GM06990 (cell line): Measurements from ENCODE around the gene CMTM2.

Experiments
- DNase-seq: peaks from one replicate; pipeline ENCODE4 v3.0.0-alpha.2; 2011; ENCODE audit not compliant: insufficient read length; ENCODE audit errors: extremely low read depth
- H3K27me3 ChIP-seq: replicated peaks from 2 replicates; pipeline ENCODE4 v1.6.0; 2011; ENCODE audit warnings: low read length; ENCODE audit not compliant: control insufficient read depth, insufficient read depth
- H3K36me3 ChIP-seq: 2 replicates; pipeline ENCODE4 v1.5.1; 2011; ENCODE audit warnings: low read length; ENCODE audit not compliant: control insufficient read depth, insufficient read depth
- H3K4me3 ChIP-seq: replicated peaks from 2 replicates; pipeline ENCODE4 v1.5.1; 2011; ENCODE audit warnings: low read depth, mild to moderate bottlenecking, control low read depth, low read length
- TF ChIP-seq, protein P1 (sequence below): IDR thresholded peaks from 2 replicates; pipeline ENCODE4 v1.5.1; 2011; ENCODE audit warnings: low read length, control low read depth, mild to moderate bottlenecking, inconsistent platforms; ENCODE audit not compliant: insufficient read depth, poor library complexity, severe bottlenecking

Gene CMTM2

DNA sequence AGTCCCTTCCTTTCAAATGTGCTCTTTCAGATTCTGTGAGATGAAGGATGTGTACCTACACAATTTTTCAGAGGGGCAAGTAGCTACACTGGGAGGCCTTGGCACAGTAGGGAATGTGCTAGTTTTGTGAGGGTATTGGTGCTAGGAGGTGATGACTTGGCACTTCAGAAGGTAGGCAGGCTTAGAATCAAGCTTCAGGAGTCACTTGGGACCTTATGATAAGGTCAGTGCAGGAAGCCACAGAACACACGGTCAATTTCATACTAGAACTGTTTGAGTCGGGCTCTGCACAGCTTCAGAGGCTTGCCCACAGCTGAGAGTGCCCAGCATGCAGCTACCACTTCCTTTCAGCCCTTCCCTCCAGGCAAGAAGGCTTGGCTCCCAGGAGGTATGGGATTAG, 6.9 kb upstream of the CMTM2 start:
- no peak overlapping the region for H3K4me3 ChIP-seq
- no peaks in the 10 kb centered on the region for H3K36me3 ChIP-seq
- TF ChIP-seq, protein P1, sequence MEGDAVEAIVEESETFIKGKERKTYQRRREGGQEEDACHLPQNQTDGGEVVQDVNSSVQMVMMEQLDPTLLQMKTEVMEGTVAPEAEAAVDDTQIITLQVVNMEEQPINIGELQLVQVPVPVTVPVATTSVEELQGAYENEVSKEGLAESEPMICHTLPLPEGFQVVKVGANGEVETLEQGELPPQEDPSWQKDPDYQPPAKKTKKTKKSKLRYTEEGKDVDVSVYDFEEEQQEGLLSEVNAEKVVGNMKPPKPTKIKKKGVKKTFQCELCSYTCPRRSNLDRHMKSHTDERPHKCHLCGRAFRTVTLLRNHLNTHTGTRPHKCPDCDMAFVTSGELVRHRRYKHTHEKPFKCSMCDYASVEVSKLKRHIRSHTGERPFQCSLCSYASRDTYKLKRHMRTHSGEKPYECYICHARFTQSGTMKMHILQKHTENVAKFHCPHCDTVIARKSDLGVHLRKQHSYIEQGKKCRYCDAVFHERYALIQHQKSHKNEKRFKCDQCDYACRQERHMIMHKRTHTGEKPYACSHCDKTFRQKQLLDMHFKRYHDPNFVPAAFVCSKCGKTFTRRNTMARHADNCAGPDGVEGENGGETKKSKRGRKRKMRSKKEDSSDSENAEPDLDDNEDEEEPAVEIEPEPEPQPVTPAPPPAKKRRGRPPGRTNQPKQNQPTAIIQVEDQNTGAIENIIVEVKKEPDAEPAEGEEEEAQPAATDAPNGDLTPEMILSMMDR, result no peak
- H3K27me3 ChIP-seq, result no peaks in the 10 kb centered on the region
- no peak for DNase-seq

DNA sequence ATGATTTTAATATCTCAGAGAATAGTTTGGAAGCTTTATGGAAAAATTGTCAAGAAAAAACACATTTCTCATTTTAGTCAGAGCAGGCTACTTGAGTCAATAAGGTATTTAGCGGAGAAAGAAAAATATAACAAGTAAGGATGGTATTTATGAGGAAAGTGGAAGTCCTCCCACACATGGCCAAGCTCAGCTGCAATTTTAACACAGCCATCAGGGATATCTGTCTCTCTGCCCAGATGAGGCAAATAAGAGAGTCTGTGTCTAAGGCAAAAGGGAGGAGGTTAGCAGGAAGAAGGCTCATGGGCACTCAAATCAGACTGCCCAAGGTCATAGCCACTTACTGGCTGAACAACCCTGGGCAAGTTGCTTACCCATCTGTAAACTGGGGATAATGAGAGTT, 5.2 kb upstream of the CMTM2 start:
- no peak for DNase-seq
- Histone ChIP-seq H3K4me3 (no peak overlapping the region), H3K27me3 (no peaks in the 10 kb centered on the region; the same call in 1 of the 2 replicates), H3K36me3 (no peaks in the 10 kb centered on the region)
- TF ChIP-seq, protein P1, result no peak

DNA sequence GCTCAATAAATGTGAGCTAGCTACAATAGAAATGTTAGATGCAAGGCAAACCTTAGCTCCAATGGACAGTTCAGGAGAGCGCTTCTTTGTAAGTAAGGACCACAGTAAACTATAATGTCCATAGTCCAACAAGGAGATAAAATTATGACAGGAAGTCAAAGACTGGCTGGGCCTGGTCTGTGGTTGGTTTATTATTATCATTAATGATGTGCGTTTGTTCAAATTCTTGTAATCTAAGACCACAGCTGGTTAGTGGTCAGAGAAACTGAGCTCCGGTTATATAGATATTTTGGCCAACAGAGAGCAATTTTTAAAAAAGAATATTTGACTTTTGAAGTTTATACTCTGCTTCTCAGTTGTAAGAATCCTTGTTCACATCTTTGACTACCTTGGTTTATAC, 4.7 kb upstream of the CMTM2 start:
- DNase-seq, result no peak
- TF ChIP-seq, protein P1, result no peak
- Histone ChIP-seq H3K36me3 (no peaks in the 10 kb centered on the region), H3K27me3 (no peaks in the 10 kb centered on the region; the same call in 1 of the 2 replicates), H3K4me3 (no peak overlapping the region)

DNA sequence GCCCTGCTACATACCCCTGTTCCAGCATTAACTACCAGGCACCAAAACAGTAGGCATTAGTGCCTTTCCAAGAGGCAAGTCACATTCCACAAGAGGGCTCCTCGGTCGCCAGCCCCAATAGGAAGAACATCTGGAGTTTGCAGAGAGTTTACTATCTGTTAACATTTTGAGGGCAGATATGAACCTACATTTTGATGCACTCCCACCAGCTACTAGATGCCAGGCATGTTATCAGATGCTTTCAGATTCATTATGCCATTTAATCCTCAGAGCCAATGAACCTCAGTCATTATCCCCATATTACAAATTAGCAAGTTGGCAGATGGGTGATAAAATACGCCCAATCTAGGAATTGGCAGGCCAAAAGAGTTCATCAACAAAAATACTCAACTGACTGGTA, 4.2 kb upstream of the CMTM2 start:
- no peaks in the 10 kb centered on the region; the same call in 1 of the 2 replicates for H3K27me3 ChIP-seq
- no peaks in the 10 kb centered on the region for H3K36me3 ChIP-seq
- no peak overlapping the region for H3K4me3 ChIP-seq
- DNase-seq, result no peak
- TF ChIP-seq, protein P1, result no peak

DNA sequence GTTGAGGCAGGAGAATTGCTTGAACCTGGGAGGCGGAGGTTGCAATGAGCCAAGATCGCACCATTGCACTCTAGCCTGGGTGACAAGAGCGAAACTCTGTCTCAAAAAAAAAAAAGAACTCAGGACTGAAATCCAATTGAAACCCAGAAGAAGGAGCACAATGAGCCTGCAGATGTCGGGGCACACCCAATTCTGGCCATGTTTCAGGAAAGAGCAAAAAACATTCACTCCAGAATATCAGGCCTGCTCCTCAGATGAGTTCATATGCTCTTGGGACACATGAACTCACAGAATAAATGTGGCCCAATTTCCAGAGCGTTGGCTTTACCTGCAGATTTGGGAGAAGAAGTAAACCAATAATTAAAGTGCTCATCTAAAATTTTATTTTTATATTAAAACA, 3.0 kb upstream of the CMTM2 start:
- TF ChIP-seq, protein P1, result no peak
- DNase-seq, result no peak
- H3K36me3 ChIP-seq, result no peaks in the 10 kb centered on the region
- no peaks in the 10 kb centered on the region; the same call in 1 of the 2 replicates for H3K27me3 ChIP-seq
- no peak overlapping the region for H3K4me3 ChIP-seq

DNA sequence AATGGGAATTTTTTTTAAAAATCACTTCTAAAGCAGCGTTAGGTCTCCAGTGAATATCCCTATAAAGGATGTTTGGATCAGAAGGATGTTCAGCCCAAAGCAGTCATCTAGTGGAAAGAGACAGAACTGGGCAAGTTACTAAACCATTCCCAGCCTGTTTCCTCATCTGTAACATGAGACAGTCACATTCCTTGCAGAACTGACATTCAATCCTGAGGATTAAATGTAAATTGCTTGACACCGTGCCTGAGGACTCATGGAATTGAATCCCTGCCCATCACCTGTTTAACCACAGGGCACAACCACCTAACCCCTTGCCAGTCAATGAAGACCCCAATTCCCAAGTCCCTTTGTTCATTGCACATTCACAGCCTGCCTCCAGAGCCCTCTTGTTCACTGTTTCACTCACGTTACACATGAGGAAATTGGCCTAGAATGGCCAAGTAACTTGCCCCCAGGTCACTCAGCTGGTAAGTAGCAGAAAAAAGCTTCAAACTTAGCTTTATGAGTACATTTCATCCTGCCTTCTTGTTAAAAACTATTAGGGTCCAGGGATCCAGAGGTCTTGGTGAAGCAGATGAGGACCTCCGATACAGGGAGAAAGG, 1.4 kb downstream of the CMTM2 start:
- TF ChIP-seq, protein P1, result no peak

More for the DNA sequence above, 1.4 kb downstream of the CMTM2 start:
- Histone ChIP-seq H3K4me3 (no peak overlapping the region), H3K36me3 (no peaks in the 10 kb centered on the region), H3K27me3 (no peaks in the 10 kb centered on the region; the same call in 1 of the 2 replicates)
- DNase-seq, result no peak
